SK-N-SH (cell line): ENCODE data around the gene PCSK2. TPM values are rescaled to one million over a fixed set of nuclear protein-coding genes. Genes with fewer than 3 reads are reported as not detected.

Source experiments
- CTCF ChIA-PET: fragments of 300-600, 350-600 bp; formaldehyde crosslinking; extraction: SDS; loops from one replicate; lab custom pipeline; 2021; lab: Yijun Ruan, JAX
- POLR2A ChIA-PET: fragments of 350-600 bp; sonication (Branson Sonifier 250); formaldehyde crosslinking; extraction: SDS; loops from one replicate; lab custom pipeline; 2020; ENCODE audit warnings: antibody characterized with exemption, inconsistent platforms; lab: Yijun Ruan, JAX
- DNase-seq: peaks from one replicate; pipeline ENCODE4 v3.0.0; 2012
- H2AFZ ChIP-seq: fragments of 200-600 bp; sonication (generic); 2 replicates; pipeline ENCODE4 v1.8.1; 2016; ENCODE audit warnings: antibody characterized with exemption, mild to moderate bottlenecking, low read depth
- H3F3A ChIP-seq: fragments of 200-600 bp; sonication (generic); replicated peaks from 2 replicates; pipeline ENCODE3; 2016; ENCODE audit warnings: antibody characterized with exemption, mild to moderate bottlenecking; ENCODE audit not compliant: insufficient read depth
- H3K27ac ChIP-seq, 2 experiments: fragments of 200-500 bp in 1 of 2; fragments of 200-600 bp in 1 of 2; sonication (Bioruptor generic) in 1 of 2; sonication (generic), shearing (Covaris generic) in 1 of 2; 2 replicates each; pipeline versions ENCODE4 v1.5.1 to v1.6.1; 2014 to 2016; ENCODE audit warnings: low read depth in 2 of 2, inconsistent platforms in 1 of 2, low read length in 1 of 2, mild to moderate bottlenecking in 1 of 2, mixed read lengths in 1 of 2
- H3K27me3 ChIP-seq: fragments of 200-600 bp; sonication (generic), shearing (Covaris generic); 2 replicates; pipeline ENCODE4 v1.6.1; 2016; ENCODE audit warnings: mixed run types; ENCODE audit not compliant: insufficient read depth
- H3K36me3 ChIP-seq, 2 experiments: fragments of 200-500 bp in 1 of 2; fragments of 200-600 bp in 1 of 2; sonication (Bioruptor generic) in 1 of 2; sonication (generic) in 1 of 2; replicated peaks in 1 of 2; 2 replicates each; pipeline versions ENCODE3 to v1.5.1; 2014 to 2016; ENCODE audit warnings: low read length in 1 of 2, mild to moderate bottlenecking in 1 of 2; ENCODE audit not compliant: insufficient read depth in 2 of 2, control insufficient read depth in 1 of 2
- H3K4me1 ChIP-seq, 2 experiments: fragments of 200-500 bp in 1 of 2; fragments of 200-600 bp in 1 of 2; sonication (Bioruptor generic) in 1 of 2; sonication (generic), shearing (Covaris generic) in 1 of 2; 2 replicates each; pipeline versions ENCODE4 v1.5.1 to v1.6.1; 2014 to 2016; ENCODE audit warnings: low read depth in 1 of 2, low read length in 1 of 2, mixed run types in 1 of 2; ENCODE audit not compliant: insufficient read depth in 2 of 2, control insufficient read depth in 1 of 2
- H3K4me2 ChIP-seq: fragments of 200-600 bp; sonication (generic), shearing (Covaris generic); 2 replicates; pipeline ENCODE4 v1.6.1; 2017; ENCODE audit warnings: mixed run types
- H3K4me3 ChIP-seq, 2 experiments: fragments of 200-500 bp in 1 of 2; fragments of 200-600 bp in 1 of 2; sonication (Bioruptor generic) in 1 of 2; sonication (generic), shearing (Covaris generic) in 1 of 2; 2 replicates each; pipeline versions ENCODE4 v1.5.1 to v1.8.1; 2014 to 2016; ENCODE audit warnings: low read depth in 2 of 2, inconsistent platforms in 1 of 2, low read length in 1 of 2, mild to moderate bottlenecking in 1 of 2, mixed read lengths in 1 of 2, moderate library complexity in 1 of 2
- H3K79me2 ChIP-seq: fragments of 200-600 bp; sonication (generic); 2 replicates; pipeline ENCODE4 v1.8.1; 2017; ENCODE audit warnings: mild to moderate bottlenecking; ENCODE audit not compliant: insufficient read depth
- H3K9ac ChIP-seq: fragments of 200-600 bp; sonication (generic); 2 replicates; pipeline ENCODE4 v1.6.1; 2017; ENCODE audit warnings: mixed run types
- H3K9me2 ChIP-seq: fragments of 200-600 bp; sonication (generic); 2 replicates; pipeline ENCODE4 v1.6.1; 2017; ENCODE audit warnings: mixed run types
- H3K9me3 ChIP-seq: fragments of 200-600 bp; sonication (generic); 2 replicates; pipeline ENCODE4 v1.6.1; 2017; ENCODE audit warnings: mixed run types, mild to moderate bottlenecking, moderate library complexity
- H4K20me1 ChIP-seq: fragments of 200-600 bp; sonication (generic); 2 replicates; pipeline ENCODE4 v1.6.1; 2017; ENCODE audit warnings: mild to moderate bottlenecking, mixed run types; ENCODE audit not compliant: insufficient read depth
- FOXJ3 ChIP-seq: sonication (generic); formaldehyde crosslinking; IDR thresholded peaks from 2 replicates; pipeline ENCODE4 v1.5.1; 2020; ENCODE audit warnings: mild to moderate bottlenecking, missing genetic modification reagents
- GABPA ChIP-seq: IDR thresholded peaks from 2 replicates; pipeline ENCODE4 v1.4.0; 2012; ENCODE audit warnings: low read depth, mild to moderate bottlenecking
- JUND ChIP-seq: IDR thresholded peaks from 2 replicates; pipeline ENCODE4 v1.4.0; 2012
- NRF1 ChIP-seq: IDR thresholded peaks from 2 replicates; pipeline ENCODE4 v1.6.1; 2012; ENCODE audit warnings: low read depth, mild to moderate bottlenecking, low read length
- RAD21 ChIP-seq: IDR thresholded peaks from 2 replicates; pipeline ENCODE4 v1.6.1; 2012; ENCODE audit warnings: mild to moderate bottlenecking, low read length
- RFX5 ChIP-seq: IDR thresholded peaks from 2 replicates; pipeline ENCODE4 v1.6.1; 2012; ENCODE audit warnings: mild to moderate bottlenecking, improper control_type of control experiment, low read length
- SIN3A ChIP-seq: IDR thresholded peaks from 2 replicates; pipeline ENCODE4 v1.6.1; 2012; ENCODE audit warnings: low read depth, mild to moderate bottlenecking, low read length, moderate library complexity, borderline replicate concordance
- SMC3 ChIP-seq: IDR thresholded peaks from 2 replicates; pipeline ENCODE4 v1.6.1; 2012; ENCODE audit warnings: low read depth, low read length, improper control_type of control experiment
- TEAD4 ChIP-seq: IDR thresholded peaks from 2 replicates; pipeline ENCODE4 v1.4.0; 2012; ENCODE audit warnings: mild to moderate bottlenecking, borderline replicate concordance; ENCODE audit not compliant: insufficient read depth
- WGBS: methylation state at CpG from one replicate; pipeline ENCODE4 v1.1.6; 2017; ENCODE audit warnings: low lambda C conversion rate; 5-methylcytosine and 5-hydroxymethylcytosine counted together
- polyA plus RNA-seq, 3 experiments: library from polyadenylated mRNA; depleted of rRNA; stranded (reverse); fragments of >200 nt; gene quantifications; 2 replicates each; pipeline ENCODE4 v1.2.3, GENCODE V29; 2012
- TF ChIP-seq, protein P1 (sequence below): IDR thresholded peaks from 2 replicates; pipeline ENCODE4 v1.4.0; 2012; ENCODE audit warnings: low read depth
- TF ChIP-seq, protein P2 (sequence below): IDR thresholded peaks from 2 replicates; pipeline ENCODE4 v1.6.1; 2012; ENCODE audit warnings: mild to moderate bottlenecking, low read depth, low read length, moderate library complexity
- TF ChIP-seq, protein P3 (sequence below): IDR thresholded peaks from 2 replicates; pipeline ENCODE4 v1.4.0; 2012; ENCODE audit warnings: low read depth, borderline replicate concordance
- TF ChIP-seq, protein P4 (sequence below): fragments of 200-600 bp; sonication (generic); IDR thresholded peaks from 2 replicates; pipeline ENCODE4 v1.6.1; 2017; ENCODE audit warnings: antibody characterized with exemption, mild to moderate bottlenecking, moderate library complexity
- TF ChIP-seq, protein P5 (sequence below): fragments of 150-350 bp; IDR thresholded peaks from 2 replicates; pipeline ENCODE4 v1.6.1; 2016; ENCODE audit warnings: mild to moderate bottlenecking, low read depth, low read length

Gene PCSK2
- polyA plus RNA-seq, 1 of the 3 experiments (the other 2 are of a cell fraction) = not detected

DNA sequence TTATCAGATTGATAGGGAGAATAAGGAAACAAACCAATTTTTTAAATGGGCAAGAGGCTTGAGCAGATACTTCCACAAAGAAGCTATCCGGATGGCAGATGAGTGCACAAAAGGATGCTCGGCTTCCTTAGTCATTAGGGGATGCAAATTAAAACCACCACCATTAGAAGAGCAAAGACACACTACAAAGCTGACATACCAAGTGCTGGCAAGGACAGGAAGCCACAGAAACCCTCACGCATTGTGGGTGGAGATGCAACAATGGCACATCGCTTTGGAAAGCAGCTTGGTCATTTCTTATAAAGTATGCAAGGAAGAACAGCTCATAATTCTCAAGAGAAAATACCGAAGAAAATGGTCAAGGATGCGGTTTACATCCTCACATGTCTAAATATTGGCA lies 284.6 kb downstream of the PCSK2 start:
- Histone ChIP-seq H2AFZ (no peak overlapping the region), H3K27ac (no peak overlapping the region), H3K9me2 (no peaks in the 10 kb centered on the region), H3K9me3 (no peaks in the 10 kb centered on the region), H4K20me1 (no peaks in the 10 kb centered on the region), H3K27me3 (no peaks in the 10 kb centered on the region), H3K4me1 (no peaks in the 10 kb centered on the region), H3K4me2 (no peak overlapping the region), H3K36me3 (no peaks in the 10 kb centered on the region), H3F3A (no peaks in the 10 kb centered on the region), H3K4me3 (no peak overlapping the region), H3K79me2 (no peaks in the 10 kb centered on the region), H3K9ac (no peak overlapping the region)
- 81% methylated on average over 6 of the region's 6 CpGs for WGBS
- POLR2A ChIA-PET = no interaction called here
- no peak for TF ChIP-seq NRF1
- TF ChIP-seq SIN3A = no peak
- TF ChIP-seq, protein P1, sequence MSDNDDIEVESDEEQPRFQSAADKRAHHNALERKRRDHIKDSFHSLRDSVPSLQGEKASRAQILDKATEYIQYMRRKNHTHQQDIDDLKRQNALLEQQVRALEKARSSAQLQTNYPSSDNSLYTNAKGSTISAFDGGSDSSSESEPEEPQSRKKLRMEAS = no peak
- TF ChIP-seq TEAD4 = no peak
- TF ChIP-seq JUND = no peak
- no peak for TF ChIP-seq RAD21
- TF ChIP-seq, protein P2, sequence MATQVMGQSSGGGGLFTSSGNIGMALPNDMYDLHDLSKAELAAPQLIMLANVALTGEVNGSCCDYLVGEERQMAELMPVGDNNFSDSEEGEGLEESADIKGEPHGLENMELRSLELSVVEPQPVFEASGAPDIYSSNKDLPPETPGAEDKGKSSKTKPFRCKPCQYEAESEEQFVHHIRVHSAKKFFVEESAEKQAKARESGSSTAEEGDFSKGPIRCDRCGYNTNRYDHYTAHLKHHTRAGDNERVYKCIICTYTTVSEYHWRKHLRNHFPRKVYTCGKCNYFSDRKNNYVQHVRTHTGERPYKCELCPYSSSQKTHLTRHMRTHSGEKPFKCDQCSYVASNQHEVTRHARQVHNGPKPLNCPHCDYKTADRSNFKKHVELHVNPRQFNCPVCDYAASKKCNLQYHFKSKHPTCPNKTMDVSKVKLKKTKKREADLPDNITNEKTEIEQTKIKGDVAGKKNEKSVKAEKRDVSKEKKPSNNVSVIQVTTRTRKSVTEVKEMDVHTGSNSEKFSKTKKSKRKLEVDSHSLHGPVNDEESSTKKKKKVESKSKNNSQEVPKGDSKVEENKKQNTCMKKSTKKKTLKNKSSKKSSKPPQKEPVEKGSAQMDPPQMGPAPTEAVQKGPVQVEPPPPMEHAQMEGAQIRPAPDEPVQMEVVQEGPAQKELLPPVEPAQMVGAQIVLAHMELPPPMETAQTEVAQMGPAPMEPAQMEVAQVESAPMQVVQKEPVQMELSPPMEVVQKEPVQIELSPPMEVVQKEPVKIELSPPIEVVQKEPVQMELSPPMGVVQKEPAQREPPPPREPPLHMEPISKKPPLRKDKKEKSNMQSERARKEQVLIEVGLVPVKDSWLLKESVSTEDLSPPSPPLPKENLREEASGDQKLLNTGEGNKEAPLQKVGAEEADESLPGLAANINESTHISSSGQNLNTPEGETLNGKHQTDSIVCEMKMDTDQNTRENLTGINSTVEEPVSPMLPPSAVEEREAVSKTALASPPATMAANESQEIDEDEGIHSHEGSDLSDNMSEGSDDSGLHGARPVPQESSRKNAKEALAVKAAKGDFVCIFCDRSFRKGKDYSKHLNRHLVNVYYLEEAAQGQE = no peak
- TF ChIP-seq, protein P3, sequence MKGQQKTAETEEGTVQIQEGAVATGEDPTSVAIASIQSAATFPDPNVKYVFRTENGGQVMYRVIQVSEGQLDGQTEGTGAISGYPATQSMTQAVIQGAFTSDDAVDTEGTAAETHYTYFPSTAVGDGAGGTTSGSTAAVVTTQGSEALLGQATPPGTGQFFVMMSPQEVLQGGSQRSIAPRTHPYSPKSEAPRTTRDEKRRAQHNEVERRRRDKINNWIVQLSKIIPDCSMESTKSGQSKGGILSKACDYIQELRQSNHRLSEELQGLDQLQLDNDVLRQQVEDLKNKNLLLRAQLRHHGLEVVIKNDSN = no peak
- TF ChIP-seq, protein P4, sequence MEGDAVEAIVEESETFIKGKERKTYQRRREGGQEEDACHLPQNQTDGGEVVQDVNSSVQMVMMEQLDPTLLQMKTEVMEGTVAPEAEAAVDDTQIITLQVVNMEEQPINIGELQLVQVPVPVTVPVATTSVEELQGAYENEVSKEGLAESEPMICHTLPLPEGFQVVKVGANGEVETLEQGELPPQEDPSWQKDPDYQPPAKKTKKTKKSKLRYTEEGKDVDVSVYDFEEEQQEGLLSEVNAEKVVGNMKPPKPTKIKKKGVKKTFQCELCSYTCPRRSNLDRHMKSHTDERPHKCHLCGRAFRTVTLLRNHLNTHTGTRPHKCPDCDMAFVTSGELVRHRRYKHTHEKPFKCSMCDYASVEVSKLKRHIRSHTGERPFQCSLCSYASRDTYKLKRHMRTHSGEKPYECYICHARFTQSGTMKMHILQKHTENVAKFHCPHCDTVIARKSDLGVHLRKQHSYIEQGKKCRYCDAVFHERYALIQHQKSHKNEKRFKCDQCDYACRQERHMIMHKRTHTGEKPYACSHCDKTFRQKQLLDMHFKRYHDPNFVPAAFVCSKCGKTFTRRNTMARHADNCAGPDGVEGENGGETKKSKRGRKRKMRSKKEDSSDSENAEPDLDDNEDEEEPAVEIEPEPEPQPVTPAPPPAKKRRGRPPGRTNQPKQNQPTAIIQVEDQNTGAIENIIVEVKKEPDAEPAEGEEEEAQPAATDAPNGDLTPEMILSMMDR = no peak
- TF ChIP-seq GABPA = no peak
- no peak for TF ChIP-seq SMC3
- TF ChIP-seq FOXJ3 (CRISPR knock-in tag) = no peak
- TF ChIP-seq, protein P5, sequence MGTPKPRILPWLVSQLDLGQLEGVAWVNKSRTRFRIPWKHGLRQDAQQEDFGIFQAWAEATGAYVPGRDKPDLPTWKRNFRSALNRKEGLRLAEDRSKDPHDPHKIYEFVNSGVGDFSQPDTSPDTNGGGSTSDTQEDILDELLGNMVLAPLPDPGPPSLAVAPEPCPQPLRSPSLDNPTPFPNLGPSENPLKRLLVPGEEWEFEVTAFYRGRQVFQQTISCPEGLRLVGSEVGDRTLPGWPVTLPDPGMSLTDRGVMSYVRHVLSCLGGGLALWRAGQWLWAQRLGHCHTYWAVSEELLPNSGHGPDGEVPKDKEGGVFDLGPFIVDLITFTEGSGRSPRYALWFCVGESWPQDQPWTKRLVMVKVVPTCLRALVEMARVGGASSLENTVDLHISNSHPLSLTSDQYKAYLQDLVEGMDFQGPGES = no peak
- TF ChIP-seq RFX5 = no peak
- no peak for DNase-seq
- CTCF ChIA-PET = interaction anchor here (1.0 to 1.6 kb wide), 3 partner anchors 11 to 80 kb away, joined by 3 to 4 read pairs (median 3); no protein-coding TSS in a partner anchor
